ENCODE measurements around the gene BRINP3.

The BRINP3 gene

DNA sequence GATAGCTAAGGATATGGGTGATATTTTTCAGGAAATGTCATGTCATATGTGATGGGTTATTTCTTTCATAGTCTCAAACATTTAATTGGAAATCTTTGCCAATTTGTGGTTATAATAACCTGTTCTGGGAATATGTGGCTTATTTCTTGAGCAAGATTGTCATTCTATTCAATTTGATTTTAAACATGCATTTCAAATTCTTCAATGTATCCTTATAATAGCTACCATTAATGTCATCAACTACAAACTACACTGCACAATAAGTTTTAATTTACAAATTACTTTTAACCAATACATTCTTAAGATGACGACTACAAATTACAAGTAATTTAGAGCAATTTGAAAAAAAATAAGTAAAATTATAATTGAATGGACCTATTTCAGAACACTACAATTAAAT lies 164.9 kb downstream of the BRINP3 start:
- no peak for DNase-seq

- DNase-seq, result no peak
Measured at GRCh38 chr1:190303501-190303900, 174.2 kb downstream of the BRINP3 start.

- DNase-seq, result no peak
Measured at GRCh38 chr1:190296453-190296852, 181.2 kb downstream of the BRINP3 start.

- no peak for DNase-seq
Measured at GRCh38 chr1:190289897-190290296, 187.8 kb downstream of the BRINP3 start.

DNA sequence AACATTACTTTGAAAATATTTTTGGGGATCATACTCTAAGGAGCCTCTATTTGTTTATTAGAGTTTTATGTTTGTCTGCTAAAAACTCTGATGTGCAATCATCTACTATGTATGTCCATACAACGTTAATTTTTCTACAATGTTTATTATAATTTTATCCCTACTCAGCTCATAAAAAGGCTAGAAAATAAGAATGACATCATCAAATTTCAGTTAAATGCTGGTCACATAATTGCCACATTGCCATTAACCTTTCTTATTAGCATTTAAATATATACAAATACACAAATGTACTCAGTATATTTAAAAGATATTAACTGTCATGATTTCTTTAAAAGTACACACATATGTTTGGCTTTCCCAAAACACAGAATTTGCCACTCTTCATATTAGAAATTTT lies 191.6 kb downstream of the BRINP3 start:
- no peak for DNase-seq

- no peak for DNase-seq
Measured at GRCh38 chr1:190277107-190277506, 200.6 kb downstream of the BRINP3 start.

- no peak for DNase-seq
Measured at GRCh38 chr1:190274721-190275120, 202.9 kb downstream of the BRINP3 start.

DNA sequence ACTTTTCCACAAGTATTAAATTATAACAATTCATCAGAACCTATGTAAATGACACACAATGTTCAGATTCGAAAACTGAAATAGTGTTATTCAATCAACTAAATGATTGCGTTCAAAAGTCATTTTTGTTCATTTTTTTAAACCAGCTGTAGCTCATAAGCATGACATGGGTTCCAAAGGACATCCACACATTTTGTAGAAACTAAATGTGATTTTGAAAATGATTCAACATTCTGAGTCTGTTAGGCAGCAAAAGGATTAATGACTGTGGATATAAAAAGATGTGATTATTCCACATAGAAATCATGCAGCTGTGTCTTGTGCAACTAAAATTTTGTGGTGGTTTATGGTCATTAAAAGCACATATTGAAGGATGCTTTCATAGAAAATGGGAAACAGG lies 204.5 kb downstream of the BRINP3 start:
- no peak for DNase-seq

- DNase-seq, result no peak
Measured at GRCh38 chr1:190262538-190262937, 215.1 kb downstream of the BRINP3 start.

GRCh38 chr1:190259424-190259823 lies 218.2 kb downstream of the BRINP3 start:
- no peak for DNase-seq

- no peak for DNase-seq
Measured at GRCh38 chr1:190258003-190258402, 219.7 kb downstream of the BRINP3 start.

GRCh38 chr1:190252046-190252445 lies 225.6 kb downstream of the BRINP3 start:
- no peak for DNase-seq

- DNase-seq, result no peak
Measured at GRCh38 chr1:190250368-190250767, 227.3 kb downstream of the BRINP3 start.

GRCh38 chr1:190244406-190244805 lies 233.3 kb downstream of the BRINP3 start:
- no peak for DNase-seq

DNA sequence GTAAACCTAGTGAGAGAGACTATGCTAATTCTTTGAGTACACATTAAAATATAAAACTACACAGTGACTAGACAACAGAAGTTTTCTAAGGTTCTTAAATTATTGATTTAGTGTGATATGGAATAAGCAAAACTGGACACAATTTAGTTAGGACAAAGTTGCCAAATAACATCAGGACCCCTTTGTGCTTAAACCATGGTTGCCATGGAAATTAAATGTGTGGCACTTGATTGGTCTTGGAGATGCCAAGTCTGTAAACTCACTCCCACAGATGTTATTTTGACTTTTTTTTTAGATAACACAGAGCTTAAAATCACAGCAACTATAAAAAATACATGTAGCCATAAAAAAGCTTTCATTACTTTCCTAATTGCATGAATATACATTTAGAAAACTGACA lies 234.6 kb downstream of the BRINP3 start:
- DNase-seq, result no peak

DNA sequence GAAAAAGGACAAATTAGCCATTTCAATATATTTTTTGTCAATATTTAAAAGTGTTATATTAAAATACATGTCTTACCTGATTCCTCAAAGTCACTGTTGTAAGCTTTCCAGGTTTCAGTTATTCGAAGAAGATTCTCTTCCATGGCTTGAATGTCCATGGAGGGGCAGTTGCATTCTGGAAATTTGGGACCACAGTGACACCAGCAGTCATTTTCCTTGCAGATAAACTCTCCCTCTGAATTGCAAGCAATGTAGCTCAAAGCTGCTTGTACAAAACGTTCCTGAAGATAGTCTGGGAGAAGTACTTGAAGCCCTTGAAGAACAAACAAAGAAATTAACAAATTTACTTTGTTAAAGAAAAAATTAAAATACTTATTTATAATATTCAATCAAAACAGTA lies 251.7 kb downstream of the BRINP3 start:
- no peak for DNase-seq

GRCh38 chr1:190212450-190212849 lies 265.2 kb downstream of the BRINP3 start:
- no peak for DNase-seq

GRCh38 chr1:190207733-190208132 lies 269.9 kb downstream of the BRINP3 start:
- DNase-seq, result no peak

- no peak for DNase-seq
Measured at GRCh38 chr1:190205713-190206112, 272.0 kb downstream of the BRINP3 start.

DNA sequence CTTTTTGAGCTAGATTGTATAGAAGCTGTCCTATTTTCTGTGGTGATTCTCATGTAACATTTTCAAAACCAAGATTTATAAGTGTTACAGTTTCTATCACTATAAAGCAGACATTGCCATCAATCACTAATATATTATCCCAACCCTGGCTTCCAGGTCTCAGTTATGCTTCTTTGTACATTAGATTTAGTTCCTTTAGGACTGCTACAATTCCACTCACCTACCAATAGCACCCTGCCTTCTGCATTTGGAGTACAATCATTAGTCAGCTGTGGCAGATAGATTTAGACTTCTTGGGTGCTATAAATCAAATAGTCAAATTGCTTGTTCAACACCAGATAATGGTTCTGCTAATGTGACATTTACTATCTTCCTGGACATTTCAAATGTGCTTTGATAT lies 281.6 kb downstream of the BRINP3 start:
- no peak for DNase-seq

GRCh38 chr1:190193508-190194115 lies 284.1 kb downstream of the BRINP3 start:
- DNase-seq, result no peak

- DNase-seq, result no peak
Measured at GRCh38 chr1:190192627-190193026, 285.0 kb downstream of the BRINP3 start.

DNA sequence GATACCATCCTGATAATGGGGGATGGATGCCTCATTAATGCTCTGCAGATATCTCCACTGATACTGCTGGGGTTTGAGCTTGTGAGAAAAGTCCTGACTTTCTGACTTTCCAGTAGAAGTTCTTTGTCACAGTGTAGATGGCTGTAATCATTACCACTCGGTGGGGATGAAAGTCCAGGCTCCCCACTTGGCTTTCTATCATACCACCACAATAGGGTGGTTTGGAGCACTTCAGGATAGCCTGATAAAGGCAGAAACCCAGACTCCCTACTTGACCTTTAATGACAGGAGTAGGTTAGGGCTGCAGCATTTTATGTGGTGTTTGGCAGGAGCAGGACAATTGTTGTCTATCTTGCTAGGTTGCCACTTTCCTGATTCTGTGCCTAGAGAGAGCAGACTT lies 294.1 kb downstream of the BRINP3 start:
- no peak for DNase-seq

GRCh38 chr1:190179817-190180216 lies 297.8 kb downstream of the BRINP3 start:
- no peak for DNase-seq

DNA sequence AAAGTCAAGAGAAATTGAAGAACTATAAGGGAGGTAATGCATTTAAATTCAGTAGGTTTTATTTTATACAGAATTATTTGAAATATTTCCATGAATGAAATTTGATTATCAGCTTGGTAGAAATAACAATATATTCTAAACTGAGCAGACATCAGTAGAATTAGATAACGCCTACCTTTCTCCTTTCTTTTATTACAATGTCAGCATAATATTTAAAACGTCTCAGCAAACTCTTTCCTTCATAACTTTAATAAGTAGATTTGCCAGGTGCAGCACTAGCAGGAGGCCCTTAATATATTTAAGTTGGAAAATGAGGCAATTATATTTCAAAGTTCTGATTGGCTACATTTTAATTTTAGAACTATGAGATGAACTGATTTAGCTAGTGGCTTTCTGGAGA lies 298.8 kb downstream of the BRINP3 start:
- no peak for DNase-seq

GRCh38 chr1:190177555-190177954 lies 300.1 kb downstream of the BRINP3 start:
- no peak for DNase-seq

Data from activated CD4-positive, alpha-beta T cell treated with anti-CD3 and anti-CD28 coated beads, Interleukin-2, amount 50 U/mL, for 16 hours (primary cell).